Measurements from ENCODE around the gene PXDC1.

Gene PXDC1

DNA sequence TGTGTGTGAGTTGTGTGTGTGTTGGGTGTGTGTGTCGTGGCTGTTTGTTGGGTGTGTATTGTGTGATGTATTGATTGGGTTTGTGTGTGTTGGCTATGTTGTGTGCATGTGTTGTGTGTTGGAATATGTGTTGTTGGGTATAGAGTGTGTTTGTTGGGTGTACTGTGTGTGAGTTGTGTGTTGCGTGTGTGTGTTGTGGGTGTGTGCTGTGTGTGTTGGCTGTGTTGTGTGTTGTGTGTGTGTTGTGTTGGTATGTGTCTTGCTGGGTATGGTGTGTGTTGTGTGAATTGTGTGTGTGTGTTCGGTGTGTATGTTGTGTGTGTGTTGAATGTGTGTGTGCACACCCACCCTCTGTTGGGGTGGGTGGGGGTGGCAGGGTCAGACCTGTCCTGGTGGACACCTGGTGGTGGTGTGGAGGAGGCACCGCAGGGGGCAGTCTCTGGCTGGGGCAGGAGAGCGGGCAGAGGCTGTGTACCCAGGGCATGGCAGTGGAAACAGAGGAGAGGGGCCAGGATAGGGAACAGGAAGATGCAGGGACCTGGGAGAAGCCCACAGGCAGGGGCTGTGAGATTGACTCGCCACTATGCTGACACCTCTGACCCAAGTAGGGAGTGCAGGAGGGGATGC is 25.5 kb upstream of the PXDC1 start:
- no peak for TF ChIP-seq SIN3A (IDR thresholded peaks at IDR 0.05; ENCODE audit: borderline replicate concordance, insufficient read depth, low read length)
- no peak for TF ChIP-seq POLR2AphosphoS5 (IDR thresholded peaks at IDR 0.05; ENCODE audit: low read depth, low read length)
- TF ChIP-seq FOXP2 (optimal IDR thresholded peaks at IDR 0.05; ENCODE audit: borderline replicate concordance, extremely low read depth, extremely low read length, insufficient read depth) = no peak
- no peak for TF ChIP-seq TAF1 (IDR thresholded peaks at IDR 0.05; ENCODE audit: borderline replicate concordance, insufficient read depth, low read length)
- TF ChIP-seq, protein P1, sequence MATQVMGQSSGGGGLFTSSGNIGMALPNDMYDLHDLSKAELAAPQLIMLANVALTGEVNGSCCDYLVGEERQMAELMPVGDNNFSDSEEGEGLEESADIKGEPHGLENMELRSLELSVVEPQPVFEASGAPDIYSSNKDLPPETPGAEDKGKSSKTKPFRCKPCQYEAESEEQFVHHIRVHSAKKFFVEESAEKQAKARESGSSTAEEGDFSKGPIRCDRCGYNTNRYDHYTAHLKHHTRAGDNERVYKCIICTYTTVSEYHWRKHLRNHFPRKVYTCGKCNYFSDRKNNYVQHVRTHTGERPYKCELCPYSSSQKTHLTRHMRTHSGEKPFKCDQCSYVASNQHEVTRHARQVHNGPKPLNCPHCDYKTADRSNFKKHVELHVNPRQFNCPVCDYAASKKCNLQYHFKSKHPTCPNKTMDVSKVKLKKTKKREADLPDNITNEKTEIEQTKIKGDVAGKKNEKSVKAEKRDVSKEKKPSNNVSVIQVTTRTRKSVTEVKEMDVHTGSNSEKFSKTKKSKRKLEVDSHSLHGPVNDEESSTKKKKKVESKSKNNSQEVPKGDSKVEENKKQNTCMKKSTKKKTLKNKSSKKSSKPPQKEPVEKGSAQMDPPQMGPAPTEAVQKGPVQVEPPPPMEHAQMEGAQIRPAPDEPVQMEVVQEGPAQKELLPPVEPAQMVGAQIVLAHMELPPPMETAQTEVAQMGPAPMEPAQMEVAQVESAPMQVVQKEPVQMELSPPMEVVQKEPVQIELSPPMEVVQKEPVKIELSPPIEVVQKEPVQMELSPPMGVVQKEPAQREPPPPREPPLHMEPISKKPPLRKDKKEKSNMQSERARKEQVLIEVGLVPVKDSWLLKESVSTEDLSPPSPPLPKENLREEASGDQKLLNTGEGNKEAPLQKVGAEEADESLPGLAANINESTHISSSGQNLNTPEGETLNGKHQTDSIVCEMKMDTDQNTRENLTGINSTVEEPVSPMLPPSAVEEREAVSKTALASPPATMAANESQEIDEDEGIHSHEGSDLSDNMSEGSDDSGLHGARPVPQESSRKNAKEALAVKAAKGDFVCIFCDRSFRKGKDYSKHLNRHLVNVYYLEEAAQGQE (IDR thresholded peaks at IDR 0.05; ENCODE audit: insufficient read depth in 1 of 2, low read depth in 2 of 2, low read length in 2 of 2) = no peak

- TF ChIP-seq SIN3A (IDR thresholded peaks at IDR 0.05; ENCODE audit: borderline replicate concordance, insufficient read depth, low read length) (no peak), TAF1 (IDR thresholded peaks at IDR 0.05; ENCODE audit: borderline replicate concordance, insufficient read depth, low read length) (no peak), FOXP2 (optimal IDR thresholded peaks at IDR 0.05; ENCODE audit: borderline replicate concordance, extremely low read depth, extremely low read length, insufficient read depth) (no peak), POLR2AphosphoS5 (IDR thresholded peaks at IDR 0.05; ENCODE audit: low read depth, low read length) (no peak)
- TF ChIP-seq, protein P1 (IDR thresholded peaks at IDR 0.05; ENCODE audit: insufficient read depth in 1 of 2, low read depth in 2 of 2, low read length in 2 of 2) = no peak
Measured at GRCh38 chr6:3775847-3776246, 24.3 kb upstream of the PXDC1 start.

DNA sequence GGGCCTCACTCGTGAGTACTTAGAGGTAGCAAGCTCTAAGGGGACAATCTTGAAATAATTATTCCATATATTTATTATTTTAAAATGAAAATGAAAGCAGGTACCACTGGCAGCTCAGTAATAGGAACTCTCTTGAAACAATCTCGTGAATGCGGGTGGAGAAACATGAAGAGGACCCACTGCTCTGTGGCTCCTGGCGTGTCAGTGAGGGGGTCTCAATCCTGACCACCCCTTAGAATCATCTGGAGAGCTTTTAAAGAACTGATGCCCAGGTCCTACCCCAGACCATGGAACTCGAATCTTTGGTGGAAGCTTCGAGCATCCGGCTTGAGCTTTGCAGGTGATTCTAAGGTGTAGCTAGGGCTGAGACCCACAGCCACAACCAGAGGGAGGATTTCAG is 23.9 kb upstream of the PXDC1 start:
- TF ChIP-seq, protein P1 (IDR thresholded peaks at IDR 0.05; ENCODE audit: insufficient read depth in 1 of 2, low read depth in 2 of 2, low read length in 2 of 2) = no peak
- TF ChIP-seq FOXP2 (optimal IDR thresholded peaks at IDR 0.05; ENCODE audit: borderline replicate concordance, extremely low read depth, extremely low read length, insufficient read depth) = no peak
- no peak for TF ChIP-seq POLR2AphosphoS5 (IDR thresholded peaks at IDR 0.05; ENCODE audit: low read depth, low read length)
- no peak for TF ChIP-seq TAF1 (IDR thresholded peaks at IDR 0.05; ENCODE audit: borderline replicate concordance, insufficient read depth, low read length)
- no peak for TF ChIP-seq SIN3A (IDR thresholded peaks at IDR 0.05; ENCODE audit: borderline replicate concordance, insufficient read depth, low read length)

DNA sequence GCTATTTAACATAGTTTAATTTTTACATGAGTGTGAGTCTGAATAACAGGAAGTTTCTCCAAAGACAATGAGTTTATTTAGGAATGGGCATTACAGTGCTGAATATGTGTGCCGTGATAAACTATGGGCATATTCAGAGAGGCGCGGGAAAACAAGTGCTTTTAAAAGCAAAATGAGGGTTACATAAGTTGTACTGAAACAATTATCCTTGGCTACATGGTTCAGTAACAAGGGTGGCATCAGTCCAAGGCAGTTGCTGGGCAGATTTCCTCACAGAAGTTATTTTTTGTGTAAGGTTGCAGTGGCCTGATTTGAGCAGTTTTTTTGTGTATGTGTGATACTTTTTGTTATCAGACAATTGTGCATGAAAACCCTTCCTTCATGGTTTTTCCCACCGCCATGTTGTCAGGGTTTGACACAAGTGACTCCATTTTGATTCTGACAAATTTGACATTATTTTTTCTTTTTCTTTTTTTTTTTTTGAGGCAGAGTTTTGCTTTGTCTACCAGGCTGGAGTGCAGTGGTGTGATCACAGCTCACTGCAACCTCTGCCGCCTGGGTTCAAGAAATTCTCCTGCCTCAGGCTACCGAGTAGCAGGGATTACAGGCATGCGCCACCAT is 22.3 kb upstream of the PXDC1 start:
- TF ChIP-seq POLR2AphosphoS5 (IDR thresholded peaks at IDR 0.05; ENCODE audit: low read depth, low read length) (no peak), TAF1 (IDR thresholded peaks at IDR 0.05; ENCODE audit: borderline replicate concordance, insufficient read depth, low read length) (no peak)

DNA sequence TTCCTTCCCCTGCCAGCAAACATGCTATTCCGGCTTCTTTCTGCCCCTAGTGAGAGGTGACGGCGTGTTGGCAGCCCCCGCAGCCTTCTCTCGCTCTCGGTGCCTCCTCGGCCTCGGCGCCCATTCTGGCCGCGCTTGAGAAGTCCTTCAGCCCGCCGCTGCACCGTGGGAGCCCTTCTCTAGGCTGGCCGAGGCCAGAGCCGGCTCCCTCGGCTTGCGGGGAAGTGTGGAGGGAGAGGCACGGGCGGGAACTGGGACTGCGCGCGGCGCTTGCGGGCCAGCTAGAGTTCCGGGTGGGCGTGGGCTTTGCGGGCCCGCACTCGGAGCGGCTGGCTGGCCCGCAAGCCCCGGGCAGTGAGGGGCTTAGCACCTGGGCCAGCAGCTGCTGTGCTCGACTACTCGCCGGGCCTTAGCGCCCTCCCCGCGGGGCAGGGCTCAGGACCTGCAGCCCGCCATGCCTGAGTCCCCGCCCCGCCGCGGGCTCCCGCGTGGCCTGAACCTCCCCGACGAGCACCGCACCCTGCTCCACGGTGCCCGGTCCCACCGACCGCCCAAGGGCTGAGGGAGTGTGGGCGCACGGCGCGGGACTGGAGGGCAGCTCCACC is 20.0 kb upstream of the PXDC1 start:
- TF ChIP-seq FOXP2 (optimal IDR thresholded peaks at IDR 0.05; ENCODE audit: borderline replicate concordance, extremely low read depth, extremely low read length, insufficient read depth) = no peak
- TF ChIP-seq POLR2AphosphoS5 (IDR thresholded peaks at IDR 0.05; ENCODE audit: low read depth, low read length) = no peak
- no peak for TF ChIP-seq TAF1 (IDR thresholded peaks at IDR 0.05; ENCODE audit: borderline replicate concordance, insufficient read depth, low read length)
- TF ChIP-seq, protein P1 (IDR thresholded peaks at IDR 0.05; ENCODE audit: insufficient read depth in 1 of 2, low read depth in 2 of 2, low read length in 2 of 2) = no peak
- no peak for TF ChIP-seq SIN3A (IDR thresholded peaks at IDR 0.05; ENCODE audit: borderline replicate concordance, insufficient read depth, low read length)

Data from PFSK-1 (cell line).